NCI-H774 (cell line): ENCODE data around the gene ADSS1.

ENCODE experiments used
- DNase-seq: peaks from one replicate; lab custom pipeline; 2025; lab: John Stamatoyannopoulos, UW

Gene ADSS1

GRCh38 chr14:104700225-104700651, 23.8 kb upstream of the ADSS1 start:
- no peak for DNase-seq

GRCh38 chr14:104700747-104701217, 23.2 kb upstream of the ADSS1 start:
- no peak for DNase-seq

- DNase-seq: no peak
These were observed 22.5 kb upstream of the ADSS1 start for GRCh38 chr14:104701383-104702076.

- DNase-seq: no peak
These were observed 21.9 kb upstream of the ADSS1 start for GRCh38 chr14:104702106-104702505.

- no peak for DNase-seq
These were observed 21.4 kb upstream of the ADSS1 start for GRCh38 chr14:104702673-104703072.

- no peak for DNase-seq
These were observed 20.8 kb upstream of the ADSS1 start for GRCh38 chr14:104703269-104703668.

- DNase-seq: no peak
These were observed 19.8 kb upstream of the ADSS1 start for GRCh38 chr14:104704252-104704651.

GRCh38 chr14:104705340-104706047, 18.5 kb upstream of the ADSS1 start:
- DNase-seq: no peak

GRCh38 chr14:104706733-104707607, 17.1 kb upstream of the ADSS1 start:
- no peak for DNase-seq

GRCh38 chr14:104707608-104708595, 16.1 kb upstream of the ADSS1 start:
- DNase-seq: no peak

GRCh38 chr14:104708606-104709268, 15.3 kb upstream of the ADSS1 start:
- peak; percentile 31 for DNase-seq

- DNase-seq: no peak
These were observed 14.5 kb upstream of the ADSS1 start for GRCh38 chr14:104709387-104710039.

- no peak for DNase-seq
These were observed 13.8 kb upstream of the ADSS1 start for GRCh38 chr14:104710071-104710735.

GRCh38 chr14:104712881-104713734, 10.9 kb upstream of the ADSS1 start:
- DNase-seq: no peak

- DNase-seq: no peak
These were observed 10.0 kb upstream of the ADSS1 start for GRCh38 chr14:104714066-104714465.

- DNase-seq: no peak
These were observed 9.3 kb upstream of the ADSS1 start for GRCh38 chr14:104714681-104715080.

- no peak for DNase-seq
These were observed 8.6 kb upstream of the ADSS1 start for GRCh38 chr14:104715416-104715815.

- DNase-seq: no peak
These were observed 8.2 kb upstream of the ADSS1 start for GRCh38 chr14:104715871-104716270.

GRCh38 chr14:104717137-104717536, 6.9 kb upstream of the ADSS1 start:
- no peak for DNase-seq
